Adrenal gland (tissue), 12 donors: ENCODE results near the gene FBLN1. TPM values are rescaled to one million over a fixed set of nuclear protein-coding genes. Genes with fewer than 3 reads are reported as not detected.

Source experiments
- DNase-seq, 7 donors: peaks; one replicate each; pipeline ENCODE4 v3.0.0-alpha.2; 2019 to 2020
- H3K27ac ChIP-seq, 5 donors: fragments of 200-600 bp; sonication (generic) in 4 of 5; 1 replicate in 3 of 5; 2 replicates in 2 of 5; pipeline versions ENCODE4 v1.5.1 to v1.8.0; 2016 to 2020; ENCODE audit warnings: mild to moderate bottlenecking in 1 of 5
- H3K27me3 ChIP-seq: fragments of 200-600 bp; 2 replicates; pipeline ENCODE4 v1.8.0; 2021
- H3K36me3 ChIP-seq, 2 donors: fragments of 200-600 bp; replicated peaks in 1 of 2; 1 replicate in 1 of 2; 2 replicates in 1 of 2; pipeline versions ENCODE4 v1.5.1 to v1.8.0; 2018 to 2022
- H3K4me1 ChIP-seq, 2 donors: fragments of 200-600 bp; replicated peaks in 1 of 2; 1 replicate in 1 of 2; 2 replicates in 1 of 2; pipeline versions ENCODE4 v1.5.1 to v1.8.0; 2018 to 2021
- H3K4me3 ChIP-seq, 4 donors: fragments of 200-600 bp; sonication (generic) in 3 of 4; one replicate each; pipeline ENCODE4 v1.5.1; 2016 to 2018
- H3K9me3 ChIP-seq, 3 donors: fragments of 200-600 bp; sonication (generic) in 1 of 3; replicated peaks in 1 of 3; 1 replicate in 2 of 3; 2 replicates in 1 of 3; pipeline versions ENCODE4 v1.5.1 to v1.8.0; 2016 to 2021
- CTCF ChIP-seq, 6 experiments: fragments of 450-650 bp in 4 of 6; fragments of 200-600 bp in 2 of 6; sonication (generic) in 1 of 6; IDR thresholded peaks; 1 replicate in 5 of 6; 2 replicates in 1 of 6; pipeline versions ENCODE4 v1.5.1 to v1.8.0; 2016 to 2021; ENCODE audit warnings: antibody characterized with exemption in 6 of 6, mild to moderate bottlenecking in 2 of 6, moderate library complexity in 1 of 6
- POLR2A ChIP-seq, 2 donors: fragments of 450-650 bp; IDR thresholded peaks; one replicate each; pipeline ENCODE4 v1.6.1; 2017; ENCODE audit warnings: antibody characterized with exemption in 2 of 2, mild to moderate bottlenecking in 2 of 2, moderate library complexity in 1 of 2
- WGBS, 4 donors: extraction: QIAGEN DNeasy Blood & Tissue Kit in 2 of 4; methylation state at CpG; one replicate each; pipeline versions ENCODE4 v1.1.5 to v1.1.7; 2013 to 2017; 5-methylcytosine and 5-hydroxymethylcytosine counted together
- intact Hi-C, 2 donors: fragments of 100-400 bp; cut with DNase I; formaldehyde crosslinking; loops; one replicate each; pipeline versions ENCODE4 v1.14.1 to v1.15.0; 2022 to 2023
- polyA plus RNA-seq, 3 donors: library from polyadenylated mRNA; stranded (reverse); fragments of 200-250 nt in 2 of 3; fragments of 350-450 nt in 1 of 3; fragmentation: Illumina TruSeq in 1 of 3; extraction: RNeasy Lipid Tissue Mini Kit (QIAGEN cat#74804) in 1 of 3; gene quantifications; one replicate each; pipeline ENCODE4 v1.2.3, GENCODE V29; 2013 to 2014
- total RNA-seq, 9 donors: library from RNA; depleted of rRNA in 4 of 9; stranded (reverse); fragments of >200 nt in 4 of 9; fragments of 120-200 nt in 1 of 9; fragmentation: NEBNext Ultra II Directional in 1 of 9; extraction: Animal tissue kit (Norgen Biotek cat#: 25700) in 1 of 9; gene quantifications; one replicate each; pipeline versions ENCODE4 v1.1.0 to v1.2.4, GENCODE V29; 2013 to 2023
- donor health status: healthy with polysubstance abuse.
- donor health status: Bipolar disorder and iron deficiency.
- donor health status: DM: yes; HTN: yes; CAD: no.
- donor health status: DM: no; HTN: no; CAD: no.
- donor health status: DM: no; HTN: no; CAD: no.
- donor health status: DM: yes; HTN: yes; CAD: no.

FBLN1 gene
- total and polyA plus RNA-seq, 12 donors, result 13.0 to 387 (median 148) TPM

DNA sequence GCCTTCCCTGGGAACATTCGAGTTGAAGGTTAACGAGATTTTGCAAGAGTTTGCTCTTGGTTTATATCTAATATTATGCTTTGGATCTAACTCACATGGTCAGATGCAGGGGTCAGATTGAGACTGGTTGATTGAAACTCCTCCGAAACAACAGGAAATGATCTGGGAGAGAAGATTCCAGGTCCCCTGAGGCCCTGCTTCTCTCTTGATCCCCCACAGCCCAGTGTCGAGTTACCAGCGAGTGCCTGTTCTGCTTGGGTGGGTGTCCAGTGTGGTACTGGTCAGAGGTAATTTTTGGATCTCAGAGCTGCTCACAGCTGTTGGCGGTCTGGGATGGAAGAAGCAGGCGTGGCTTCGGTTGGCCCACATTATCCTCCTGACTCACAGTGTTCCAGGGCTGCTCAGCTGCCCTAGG lies 9.2 kb downstream of the FBLN1 start:
- peak overlapping the region in 1 of 5 donors; percentile 81 for H3K27ac ChIP-seq
- H3K4me3 ChIP-seq, result no peak overlapping the region
- H3K4me1 ChIP-seq, result no peaks in the 10 kb centered on the region
- intact Hi-C loops, result no loop called here
- 54 to 58% (median 56%) methylated on average over 8 of the region's 8 CpGs for WGBS, 4 donors
- TF ChIP-seq CTCF (IDR thresholded peaks at IDR 0.05), result no peak
- TF ChIP-seq POLR2A (IDR thresholded peaks at IDR 0.05), result no peak
- H3K27me3 ChIP-seq, result peaks cover 3% of the 10 kb centered on the region
- no peaks in the 10 kb centered on the region for H3K9me3 ChIP-seq
- peak in 6 of 7 donors; percentile 33 to 74 (median 58) for DNase-seq
- H3K36me3 ChIP-seq, result no peaks in the 10 kb centered on the region

DNA sequence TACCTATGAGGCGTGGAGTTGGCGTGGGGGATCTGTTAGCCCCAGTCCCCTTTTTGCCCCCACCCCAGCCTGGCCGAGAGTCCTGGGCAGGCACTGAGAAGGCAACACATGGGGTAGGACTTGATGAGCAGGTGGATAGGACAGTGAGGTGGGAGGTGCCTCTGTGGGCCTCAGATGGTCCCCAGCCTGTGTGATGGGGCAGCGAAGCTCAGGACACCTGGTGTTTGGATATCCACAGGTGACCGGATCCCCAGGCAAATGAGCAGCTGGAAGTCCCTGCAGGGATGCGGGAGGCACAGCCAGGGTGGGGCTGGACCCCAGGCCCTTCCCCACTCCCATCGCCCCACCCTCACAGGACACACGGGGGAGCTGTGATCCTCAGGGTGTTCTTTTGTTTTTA lies 9.7 kb downstream of the FBLN1 start:
- no peak for DNase-seq

GRCh38 chr22:45515676-45516075 lies 13.0 kb downstream of the FBLN1 start:
- H3K36me3 ChIP-seq, result no peaks in the 10 kb centered on the region
- H3K27ac ChIP-seq, result peak overlapping the region in 2 of 5 donors; percentile 5 to 78
- H3K4me1 ChIP-seq, result no peaks in the 10 kb centered on the region
- no peaks in the 10 kb centered on the region for H3K27me3 ChIP-seq
- intact Hi-C loops, result no loop called here
- TF ChIP-seq POLR2A (IDR thresholded peaks at IDR 0.05) (no peak), CTCF (IDR thresholded peaks at IDR 0.05) (no peak)
- DNase-seq, result no peak
- 55 to 82% (median 71%) methylated on average over 8 to 9 of the region's 9 CpGs for WGBS, 4 donors
- H3K4me3 ChIP-seq, result no peak overlapping the region
- H3K9me3 ChIP-seq, result no peaks in the 10 kb centered on the region

More for the DNA sequence above, 9.7 kb downstream of the FBLN1 start:
- Histone ChIP-seq H3K36me3 (no peaks in the 10 kb centered on the region), H3K4me3 (no peak overlapping the region), H3K27me3 (peaks cover 3% of the 10 kb centered on the region), H3K9me3 (no peaks in the 10 kb centered on the region), H3K4me1 (no peaks in the 10 kb centered on the region), H3K27ac (peak overlapping the region in 2 of 5 donors; percentile 57 to 81)
- TF ChIP-seq CTCF (IDR thresholded peaks at IDR 0.05), result no peak
- TF ChIP-seq POLR2A (IDR thresholded peaks at IDR 0.05), result no peak
- intact Hi-C loops, result no loop called here
- 70 to 81% (median 78%) methylated on average over 4 to 8 of the region's 8 CpGs for WGBS, 4 donors

GRCh38 chr22:45516163-45516562 lies 13.5 kb downstream of the FBLN1 start:
- no peaks in the 10 kb centered on the region for H3K27me3 ChIP-seq
- DNase-seq, result no peak
- H3K4me1 ChIP-seq, result no peaks in the 10 kb centered on the region
- TF ChIP-seq POLR2A (IDR thresholded peaks at IDR 0.05) (no peak), CTCF (IDR thresholded peaks at IDR 0.05) (no peak)
- intact Hi-C loops, result no loop called here
- no peaks in the 10 kb centered on the region for H3K36me3 ChIP-seq
- 45 to 61% (median 60%) methylated on average over 7 of the region's 7 CpGs for WGBS, 4 donors
- peak overlapping the region in 1 of 5 donors; percentile 78 for H3K27ac ChIP-seq
- H3K4me3 ChIP-seq, result no peak overlapping the region
- H3K9me3 ChIP-seq, result no peaks in the 10 kb centered on the region
